Right kidney (tissue), 1 donor: ENCODE measurements around the gene MYO15A.
"Not testable (repeated sequence)": the region's sequence is repeated elsewhere in the genome, so short reads cannot be mapped to it uniquely, and the experiment has no call there.

ENCODE experiments used
- DNase-seq: peaks from one replicate; pipeline ENCODE4 v3.0.0-alpha.2; 2016

MYO15A gene

DNA sequence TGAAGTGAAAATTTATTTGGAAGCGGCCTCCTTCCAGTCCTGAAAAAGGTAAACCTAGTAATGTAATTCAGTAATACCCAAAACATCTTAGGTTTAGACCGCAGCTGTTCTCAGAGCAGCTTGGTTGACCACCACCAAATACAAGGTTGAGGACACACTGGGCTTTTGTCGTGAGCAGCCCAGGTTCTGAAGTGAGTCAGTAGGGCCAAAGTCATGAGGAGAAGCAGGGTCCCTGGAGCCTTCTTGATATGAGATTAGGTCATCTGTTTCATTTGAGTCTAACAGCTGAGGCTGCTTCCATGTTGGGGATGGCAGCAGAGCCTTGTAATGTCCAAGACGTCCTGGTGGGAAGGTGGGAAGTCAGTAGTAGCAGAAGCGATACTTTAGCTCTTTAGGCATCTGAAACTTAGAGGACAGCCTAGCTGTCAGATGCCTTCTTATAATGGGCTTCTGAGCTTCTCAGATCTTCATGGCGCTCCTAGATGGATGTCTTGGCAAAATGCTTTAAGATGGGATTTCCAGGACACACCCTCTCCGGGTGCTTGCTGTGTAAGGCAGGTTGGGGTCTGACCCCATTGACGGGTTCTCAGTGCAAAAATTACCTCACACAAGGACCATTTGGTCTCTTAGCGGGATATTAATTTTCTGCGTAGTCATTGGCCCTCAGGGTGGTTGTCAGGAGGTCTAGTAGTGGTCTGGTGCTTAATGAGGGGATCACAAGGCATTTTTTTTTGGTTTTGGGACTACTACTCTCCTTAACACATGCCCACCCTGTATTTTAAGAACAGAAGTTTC lies 77.5 kb downstream of the MYO15A start:
- no peak for DNase-seq

DNA sequence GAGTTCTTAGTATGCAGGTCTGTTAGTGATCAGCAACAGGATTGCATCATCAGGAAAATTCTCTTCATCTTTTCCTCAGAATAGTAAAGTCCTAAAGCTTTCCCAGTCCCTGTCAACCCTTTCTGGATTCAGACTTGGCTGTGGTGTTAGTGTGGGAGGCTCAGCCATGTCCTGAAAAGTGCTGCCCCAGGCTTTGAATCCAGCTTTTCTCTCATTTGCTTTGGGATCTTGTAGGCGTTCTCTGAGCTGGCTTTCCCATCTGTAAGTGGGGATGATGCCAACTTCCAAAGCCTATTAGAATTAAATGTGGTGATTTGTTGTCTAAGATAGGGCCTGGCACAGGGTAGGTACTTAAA lies 78.0 kb downstream of the MYO15A start:
- DNase-seq, result no peak

DNA sequence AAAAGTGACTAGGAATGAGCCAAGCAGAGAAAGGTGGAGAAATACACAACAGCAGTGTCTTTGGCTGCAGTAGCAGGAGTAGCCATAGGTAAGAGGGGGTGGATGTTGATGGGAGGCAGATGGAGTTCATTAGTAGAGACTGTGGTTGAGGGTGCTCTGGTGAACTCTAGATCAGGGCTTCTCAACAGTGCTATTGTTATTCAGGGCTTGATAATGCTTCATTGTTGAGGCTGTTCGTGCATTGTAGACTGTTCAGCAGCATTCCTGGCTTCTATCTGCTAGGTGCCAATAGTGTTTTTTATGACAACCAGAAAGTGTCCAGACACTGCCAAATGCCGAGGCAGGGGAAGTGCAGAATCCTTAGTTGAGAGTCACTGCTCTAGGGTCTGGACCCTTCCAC lies 78.7 kb downstream of the MYO15A start:
- DNase-seq, result no peak

DNA sequence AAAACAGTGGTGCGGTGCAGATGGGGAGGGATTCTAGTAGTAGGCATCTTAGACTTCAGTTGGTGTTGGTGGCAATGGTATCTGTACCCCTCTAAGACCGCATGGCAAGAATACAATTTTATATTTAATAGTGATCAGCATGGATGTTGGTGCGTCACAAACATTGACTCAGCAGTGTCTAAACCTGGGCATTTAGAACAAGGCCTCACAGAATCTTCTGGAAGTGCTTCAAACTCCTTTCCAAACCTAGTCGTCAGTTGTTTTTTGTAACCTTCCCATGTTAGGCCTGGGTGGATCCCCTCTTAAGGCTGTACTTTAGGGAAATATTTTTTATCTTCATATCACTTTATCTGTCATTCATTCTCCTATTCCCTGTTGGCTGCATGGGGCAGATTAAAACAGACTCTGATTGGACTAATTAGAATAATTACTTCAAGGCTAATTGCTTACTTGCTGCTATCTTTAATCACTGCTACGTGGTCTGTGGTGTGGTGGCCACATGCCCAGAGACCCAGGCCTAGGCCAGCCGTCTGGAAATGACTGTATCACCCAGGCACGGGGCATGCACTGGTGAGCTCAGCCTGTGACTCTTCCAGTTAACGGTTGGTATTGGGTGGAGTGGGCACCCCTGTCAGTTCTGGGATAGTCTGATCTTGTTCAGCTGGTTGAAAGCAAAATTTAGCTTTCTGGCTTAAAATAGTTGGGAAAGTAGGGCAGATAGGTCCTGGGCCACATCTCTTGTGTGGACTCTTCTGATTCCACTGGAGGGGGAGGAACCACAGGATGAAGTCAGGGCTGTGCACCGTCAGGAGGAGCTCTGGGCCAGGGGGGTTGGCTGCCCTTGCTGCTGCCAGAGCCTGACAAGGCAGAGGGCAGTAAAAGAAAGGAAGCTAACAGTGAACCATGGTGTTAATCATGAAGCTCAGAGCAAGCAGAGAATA lies 79.5 kb downstream of the MYO15A start:
- DNase-seq, result no peak

DNA sequence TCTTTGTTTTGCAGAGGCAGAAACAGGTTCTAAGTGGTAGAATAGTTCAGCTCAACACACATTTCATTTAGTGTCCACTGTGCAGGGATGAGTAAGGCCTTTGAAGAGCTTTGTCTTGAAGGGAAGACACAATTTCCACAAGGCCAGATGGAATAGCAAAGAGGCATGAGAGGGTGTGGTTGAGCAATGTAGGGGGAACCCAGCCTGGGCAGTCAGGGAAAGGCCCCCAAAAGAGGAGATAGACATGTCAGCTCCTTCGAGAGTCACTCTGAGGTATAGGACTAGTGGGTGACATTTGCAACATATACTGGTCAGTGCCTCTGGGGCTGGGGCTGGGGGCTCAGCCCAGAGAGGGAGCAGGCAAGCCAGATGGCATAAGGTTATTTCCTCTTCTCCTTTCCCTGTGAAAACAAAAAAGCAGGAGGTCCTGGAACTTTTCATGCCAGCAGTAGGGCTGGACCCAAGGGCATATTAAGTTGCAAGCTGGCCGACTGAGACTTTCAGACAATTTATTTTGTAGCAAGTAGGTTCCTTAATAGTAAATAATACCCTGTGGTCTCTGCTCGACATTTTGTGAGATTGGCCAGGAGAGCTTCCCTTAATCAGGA lies 82.2 kb downstream of the MYO15A start:
- no peak for DNase-seq

DNA sequence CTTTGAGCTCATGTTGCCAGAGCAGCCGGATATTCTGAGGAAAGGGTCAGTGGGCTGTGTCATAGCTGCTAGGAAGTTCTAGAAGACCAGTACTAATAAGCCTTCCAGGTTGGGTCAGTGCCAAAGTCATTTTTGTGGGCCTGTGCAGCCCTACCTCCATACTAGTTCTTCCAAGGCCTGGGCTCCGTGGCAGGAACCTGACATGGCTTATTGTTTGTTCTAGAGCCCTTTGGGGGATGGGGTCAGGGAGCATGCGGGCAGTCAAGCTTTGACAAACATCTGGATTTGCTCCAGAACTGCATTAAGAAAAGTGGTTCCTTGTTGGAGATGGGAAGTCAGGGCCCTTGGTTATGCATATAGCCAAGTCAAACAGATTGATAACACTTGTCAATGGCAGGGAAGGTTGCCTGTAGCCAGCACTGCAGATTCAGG lies 82.7 kb downstream of the MYO15A start:
- DNase-seq, result no peak

DNA sequence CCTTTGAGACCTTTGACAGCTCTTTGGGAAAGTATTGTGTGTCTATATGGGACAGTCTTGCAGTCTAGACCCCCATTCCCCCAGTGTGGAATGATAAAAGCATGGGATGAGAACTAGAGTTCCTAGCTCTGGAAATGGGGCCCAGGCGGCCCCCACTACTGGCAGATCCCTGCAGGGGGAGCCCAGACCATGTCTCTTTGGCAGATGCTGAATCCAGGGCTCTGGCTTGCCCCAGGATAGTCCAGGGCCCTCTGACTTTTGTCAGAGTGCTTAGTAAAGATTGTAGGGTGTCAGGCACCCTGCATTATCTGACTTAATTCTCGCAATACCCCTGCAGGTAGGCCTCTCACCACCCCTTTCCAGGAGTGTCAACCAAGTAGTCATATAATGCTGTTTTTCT lies 83.4 kb downstream of the MYO15A start:
- DNase-seq, result no peak

DNA sequence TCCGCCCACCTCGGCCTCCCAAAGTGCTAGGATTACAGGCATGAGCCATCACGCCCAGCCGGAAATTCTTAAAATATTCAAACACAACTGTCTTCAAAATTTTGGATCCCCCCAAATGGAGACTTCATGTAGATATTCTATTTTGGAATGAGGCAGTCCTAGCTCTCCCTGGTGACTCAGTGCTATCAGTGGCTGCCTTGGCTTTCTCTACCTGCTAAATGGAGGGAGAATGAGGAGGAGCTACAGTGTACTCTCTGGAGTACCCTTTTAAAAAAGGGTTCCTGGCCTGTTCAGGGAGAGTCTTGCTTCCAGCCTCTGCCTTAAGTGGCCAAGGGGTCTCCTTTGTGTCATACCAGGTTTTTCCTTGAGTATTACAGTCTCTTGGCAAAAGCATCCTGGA lies 85.8 kb downstream of the MYO15A start:
- no peak for DNase-seq

DNA sequence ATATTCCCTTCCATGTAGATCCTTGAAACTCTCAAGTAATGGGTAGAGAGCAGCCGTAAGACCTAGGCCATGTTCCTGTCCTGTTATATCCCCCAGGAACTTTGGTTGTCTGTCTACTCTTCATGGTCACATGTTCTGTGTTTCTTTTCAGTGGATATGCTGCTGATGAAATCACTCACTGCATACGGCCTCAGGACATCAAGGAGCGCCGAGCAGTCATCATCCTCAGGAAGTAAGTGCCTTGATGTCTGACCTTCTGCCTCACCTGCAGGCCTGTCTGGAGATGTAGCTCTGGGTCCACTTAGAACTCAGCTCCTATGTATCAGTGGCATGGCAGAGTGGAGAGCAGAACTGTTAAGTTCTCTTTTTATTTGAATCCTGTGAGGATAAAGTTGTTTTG lies 86.2 kb downstream of the MYO15A start:
- no peak for DNase-seq

DNA sequence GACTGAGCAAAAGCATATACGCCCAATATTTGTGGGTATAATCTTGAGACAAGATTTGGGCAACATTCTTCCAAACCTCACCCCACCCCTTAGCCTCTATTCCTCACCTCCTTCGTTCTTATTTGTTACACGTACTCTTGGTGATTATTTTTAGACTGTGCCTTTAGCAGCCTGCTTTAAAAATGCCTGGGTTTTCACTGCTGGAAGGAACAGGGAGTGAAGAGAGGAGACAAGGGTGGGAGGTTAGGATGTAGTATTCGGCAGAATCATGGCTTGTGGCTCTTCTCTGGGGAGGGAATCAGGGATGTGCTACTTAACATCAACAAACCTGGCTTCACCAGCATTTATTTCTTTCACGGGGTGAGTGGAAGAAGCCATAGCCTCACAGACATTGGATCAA lies 86.7 kb downstream of the MYO15A start:
- DNase-seq, result no peak

DNA sequence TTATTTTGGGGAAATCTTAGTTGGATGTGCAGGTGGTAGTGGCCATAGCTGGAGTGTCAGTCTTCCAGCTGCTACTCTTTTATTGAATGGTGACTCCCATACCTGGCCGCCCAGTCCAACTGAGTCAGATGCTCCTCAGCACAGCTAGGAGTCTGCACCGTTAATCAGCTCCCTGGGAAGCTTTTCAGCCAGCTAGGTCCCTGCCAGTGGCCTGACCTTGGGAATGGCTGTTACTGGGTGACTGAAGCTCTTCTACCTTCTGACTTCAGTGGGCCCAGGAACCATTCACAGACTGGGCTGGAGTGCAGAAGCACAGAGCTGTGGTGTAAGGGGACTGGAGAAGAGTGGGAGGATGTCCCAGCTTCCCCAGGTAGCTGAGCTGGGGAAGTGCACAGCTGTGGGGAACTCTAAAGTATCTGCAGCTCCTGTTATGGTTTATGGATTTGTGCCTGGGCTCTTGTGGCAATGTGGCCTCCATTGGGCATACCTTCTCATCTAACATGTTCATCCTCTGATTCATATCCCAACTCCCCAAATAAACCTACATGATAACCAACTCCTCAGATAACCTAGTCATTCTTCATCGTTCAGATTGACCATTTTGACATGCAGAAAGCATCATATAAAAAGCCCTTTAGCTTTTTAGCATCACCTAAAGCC lies 89.1 kb downstream of the MYO15A start:
- no peak for DNase-seq

DNA sequence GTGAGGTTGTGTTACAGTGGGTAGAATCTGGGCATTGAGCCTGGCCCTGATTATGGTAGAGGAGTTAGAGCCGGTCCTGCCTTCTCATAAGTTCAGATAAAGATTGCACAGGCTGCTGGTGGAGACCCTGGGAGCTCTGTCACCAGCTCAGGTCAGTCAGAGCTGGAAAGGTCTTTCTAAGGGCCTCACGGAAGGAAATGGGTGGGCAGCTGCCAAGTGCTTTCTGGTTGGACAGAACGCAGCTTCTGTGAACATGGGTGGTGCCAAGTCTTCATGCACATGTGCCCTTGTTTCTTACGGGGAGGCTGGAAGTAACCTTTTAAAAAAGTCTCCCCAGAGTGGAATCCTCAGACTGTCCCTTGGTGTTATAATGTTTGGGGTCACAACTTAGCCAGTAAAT lies 90.0 kb downstream of the MYO15A start:
- DNase-seq, result no peak

DNA sequence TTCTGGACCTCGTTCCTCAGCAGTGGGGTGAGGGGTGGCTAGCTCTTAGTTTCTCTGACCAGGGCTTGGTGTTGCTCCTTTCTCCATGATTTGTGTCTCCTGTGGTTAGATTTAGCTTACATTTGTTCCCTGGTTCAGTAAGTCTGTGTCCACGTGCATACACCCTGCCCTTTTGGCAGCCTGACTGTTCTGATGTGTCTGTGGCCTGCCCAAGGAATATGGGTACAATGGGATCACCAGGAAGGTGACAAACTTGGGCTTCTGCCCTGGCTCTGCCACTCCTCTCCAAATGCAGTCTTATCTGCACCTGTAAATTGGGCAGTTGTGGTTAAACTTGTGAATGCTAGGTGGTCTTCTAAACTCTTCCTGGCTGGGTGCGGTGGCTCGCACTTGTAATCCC lies 92.6 kb downstream of the MYO15A start:
- DNase-seq, result no peak

DNA sequence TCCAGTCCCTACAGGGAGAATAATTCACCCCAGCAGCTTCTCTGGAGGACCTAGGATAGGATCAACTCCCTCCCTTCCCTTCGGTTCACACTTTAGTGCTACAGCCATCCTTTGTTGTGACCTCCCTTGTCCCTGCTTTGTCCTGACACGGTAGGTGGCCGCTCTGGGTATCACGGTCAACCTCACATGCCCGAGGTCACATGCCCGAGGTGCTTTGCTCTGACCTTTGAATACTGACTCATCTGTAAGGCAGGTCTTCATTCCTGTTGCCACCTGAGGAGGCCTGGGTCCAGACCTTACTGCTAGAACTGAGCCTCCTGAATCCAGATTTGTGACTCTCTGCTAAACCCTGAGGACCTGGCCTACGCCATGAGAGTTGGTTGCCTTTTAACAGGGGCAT lies 94.8 kb downstream of the MYO15A start:
- DNase-seq, result no peak

DNA sequence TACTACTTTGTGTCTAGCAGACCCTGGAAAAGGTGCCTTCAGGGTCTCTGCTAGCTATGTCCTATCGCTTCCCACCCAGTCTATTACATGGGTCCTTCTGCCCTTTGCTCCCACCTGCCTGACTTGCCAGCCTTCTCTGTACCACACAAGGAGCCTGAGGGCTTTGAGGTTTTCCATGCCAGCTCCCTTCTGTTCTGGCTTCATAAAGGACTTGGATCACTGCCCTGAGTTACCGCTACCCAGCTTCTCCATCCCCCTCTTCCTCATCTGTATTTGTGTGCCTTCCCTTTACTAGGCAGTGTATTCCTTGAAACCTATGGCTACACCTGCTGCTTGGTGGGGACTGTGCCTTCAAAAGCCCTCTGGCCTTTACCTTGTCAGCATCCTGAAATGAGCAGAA lies 97.3 kb downstream of the MYO15A start:
- DNase-seq, result no peak

DNA sequence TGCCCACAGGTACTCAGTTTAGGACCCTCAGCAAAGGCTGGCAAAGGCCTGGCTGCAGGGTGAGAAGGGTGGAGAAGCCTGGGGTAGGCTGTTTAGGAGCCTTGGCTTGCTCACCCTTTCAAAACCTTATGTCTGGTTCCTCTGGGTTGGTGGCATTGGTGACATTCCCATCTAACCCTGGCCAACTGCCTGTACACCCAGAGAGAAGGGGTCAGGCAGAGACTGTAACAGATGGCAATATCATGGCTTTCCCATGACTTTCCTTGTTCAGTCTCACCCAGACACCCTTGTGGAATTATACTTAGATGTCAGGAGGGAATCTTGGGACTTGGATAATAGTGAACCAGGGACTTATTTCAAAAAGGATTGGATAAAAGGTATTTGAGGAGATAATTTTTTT lies 98.4 kb downstream of the MYO15A start:
- no peak for DNase-seq

DNA sequence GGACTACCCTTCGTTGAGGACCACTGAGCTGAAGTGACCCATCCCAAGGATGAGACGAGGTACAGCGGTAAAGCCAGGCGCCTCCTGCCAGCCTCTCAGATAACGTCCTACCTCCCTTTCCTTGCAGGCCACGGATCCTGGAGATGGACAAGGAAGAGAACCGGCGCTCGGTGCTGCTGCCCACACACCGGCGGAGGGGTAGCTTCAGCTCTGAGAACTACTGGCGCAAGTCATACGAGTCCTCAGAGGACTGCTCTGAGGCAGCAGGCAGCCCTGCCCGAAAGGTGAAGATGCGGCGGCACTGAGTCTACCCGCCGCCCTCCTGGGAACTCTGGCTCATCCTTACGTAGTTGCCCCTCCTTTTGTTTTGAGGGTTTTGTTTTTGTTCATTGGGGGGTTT lies 99.5 kb downstream of the MYO15A start:
- DNase-seq, result no peak

DNA sequence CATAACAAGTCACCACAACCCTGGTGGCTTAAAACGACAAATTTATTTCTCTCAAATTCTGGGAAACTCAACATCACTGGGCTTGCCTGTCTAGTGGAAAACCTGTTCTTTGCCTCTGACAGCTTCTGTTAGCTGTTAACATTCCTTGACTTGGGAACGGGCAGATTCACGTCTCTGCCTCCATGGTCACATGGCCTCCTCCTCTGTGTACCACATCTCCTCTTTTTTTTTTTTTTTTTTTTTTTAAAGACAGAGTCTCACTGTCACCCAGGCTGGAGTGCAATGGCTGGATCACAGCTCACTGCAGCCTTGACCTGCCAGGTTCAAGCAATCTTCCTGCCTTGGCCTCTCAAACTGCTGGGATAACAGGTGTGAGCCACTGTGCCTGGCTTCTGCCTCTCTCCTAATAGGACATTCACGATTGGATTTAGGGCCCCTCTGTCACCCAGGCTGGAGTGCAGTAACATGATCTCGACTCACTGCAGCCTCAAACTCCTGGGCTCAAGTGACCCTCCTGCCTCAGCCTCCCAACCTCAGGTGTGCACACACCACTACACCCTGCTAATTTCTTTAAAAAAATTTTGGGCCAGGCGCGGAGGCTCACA lies 105.2 kb downstream of the MYO15A start:
- no peak for DNase-seq

DNA sequence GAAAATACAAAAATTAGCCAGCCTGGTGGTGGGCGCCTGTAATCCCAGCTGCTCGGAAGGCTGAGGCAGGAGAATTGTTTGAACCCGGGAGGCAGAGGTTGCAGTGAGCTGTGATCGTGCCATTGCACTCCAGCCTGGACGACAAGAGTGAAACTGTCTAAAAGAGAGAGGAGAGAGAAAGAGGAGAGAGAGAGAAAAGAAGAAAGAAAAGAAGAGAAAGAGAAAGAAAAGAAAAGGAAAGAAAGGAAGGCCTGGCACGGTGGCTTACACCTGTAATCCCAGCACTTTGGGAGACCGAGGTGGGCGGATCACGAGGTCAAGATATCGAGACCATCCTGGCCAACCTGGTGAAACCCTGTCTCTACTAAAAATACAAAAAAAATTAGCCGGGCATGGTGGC lies 108.3 kb downstream of the MYO15A start:
- DNase-seq, result not testable (repeated sequence)

DNA sequence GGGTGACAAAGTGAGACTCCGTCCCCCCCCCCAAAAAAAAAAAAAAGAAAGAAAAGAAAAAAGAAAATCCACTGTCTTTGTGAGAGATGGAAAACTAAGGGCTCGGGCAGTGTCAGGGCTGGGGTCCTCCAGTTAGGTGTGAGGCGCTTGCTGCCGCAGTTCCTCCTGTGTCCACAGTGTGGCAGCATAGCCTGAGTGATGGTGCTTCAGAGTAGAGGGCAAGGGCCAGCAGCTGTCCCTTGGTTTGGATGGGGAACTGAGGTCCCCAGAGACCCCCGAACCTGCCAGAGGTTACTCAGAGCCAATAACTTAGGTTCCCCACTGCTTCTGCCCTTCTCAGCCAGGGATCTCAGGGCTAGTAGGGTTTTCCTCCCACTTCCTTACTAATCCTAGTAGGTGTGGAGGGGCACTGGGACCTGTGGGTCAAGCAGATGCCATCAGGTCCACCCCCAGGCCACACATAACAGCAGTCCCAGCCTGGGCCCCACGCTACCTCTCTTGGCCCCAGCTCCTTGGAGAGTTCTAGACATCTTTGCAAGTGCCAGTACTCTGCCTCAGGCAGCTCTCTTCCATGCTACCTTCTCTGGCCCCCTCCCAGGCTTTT lies 109.0 kb downstream of the MYO15A start:
- DNase-seq, result peak; percentile 53

DNA sequence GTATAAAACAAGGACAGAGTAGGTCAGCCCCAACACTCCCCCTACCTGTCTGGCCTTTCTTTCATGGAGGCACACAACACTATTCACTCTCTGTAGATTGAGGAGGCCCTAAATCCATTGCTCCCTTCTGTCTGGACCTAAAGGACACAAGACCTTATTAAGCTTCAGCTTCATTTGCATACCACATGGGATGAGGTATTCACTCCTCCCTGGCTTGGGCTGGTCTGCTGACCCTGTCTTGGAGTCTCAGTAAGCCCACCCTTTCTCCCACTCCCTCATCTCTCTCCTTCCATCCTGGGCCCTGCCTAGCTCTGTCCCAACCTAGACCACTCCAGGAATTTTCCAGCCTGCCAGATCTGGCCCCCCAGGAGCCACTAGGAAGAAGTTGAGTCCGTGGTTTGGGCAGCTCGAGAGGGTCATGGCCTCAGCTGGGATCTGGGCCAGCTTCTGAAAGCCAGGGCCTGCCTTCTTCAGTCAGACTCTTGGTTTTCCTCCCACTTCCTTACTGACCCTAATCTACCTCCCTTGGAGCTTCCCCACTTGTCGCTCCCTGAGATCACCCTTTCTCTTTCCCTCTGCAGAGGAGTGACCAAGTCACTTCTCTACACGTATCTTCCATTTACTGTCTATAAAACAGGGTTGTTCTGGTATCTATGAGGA lies 110.3 kb downstream of the MYO15A start:
- no peak for DNase-seq
